H54 (cell line): Measurements from ENCODE around the gene TMEFF1.

ENCODE experiments used
- DNase-seq: peaks from one replicate; pipeline ENCODE4 v3.0.0; 2011; ENCODE audit warnings: low spot score, mixed read lengths; ENCODE audit not compliant: insufficient read length
- FAIRE-seq: peaks from 3 replicates; lab custom pipeline; 2011; peaks lifted over from hg19 to GRCh38; lab: Jason Lieb, UNC
- POLR2A ChIP-seq: IDR thresholded peaks from 2 replicates; pipeline ENCODE4 v1.6.1; 2011; ENCODE audit warnings: low read depth, mild to moderate bottlenecking, low read length

The TMEFF1 gene

GRCh38 chr9:100601216-100601615 is 128.3 kb downstream of the TMEFF1 start:
- FAIRE-seq (peak; percentile 86), DNase-seq (peak; percentile 63)
- TF ChIP-seq POLR2A: no peak

GRCh38 chr9:100602342-100602801 is 129.4 kb downstream of the TMEFF1 start:
- TF ChIP-seq POLR2A: no peak
- peak; percentile 96 for FAIRE-seq

GRCh38 chr9:100605405-100605804 is 132.5 kb downstream of the TMEFF1 start:
- DNase-seq (no peak), FAIRE-seq (no peak)
- no peak for TF ChIP-seq POLR2A

More at GRCh38 chr9:100602342-100602801, 129.4 kb downstream of the TMEFF1 start:
- DNase-seq: peak; percentile 45

GRCh38 chr9:100619194-100619593 is 146.2 kb downstream of the TMEFF1 start:
- TF ChIP-seq POLR2A: no peak
- FAIRE-seq (no peak), DNase-seq (no peak)

- TF ChIP-seq POLR2A: no peak
- FAIRE-seq (no peak), DNase-seq (no peak)
Measured at GRCh38 chr9:100619665-100620064, 146.7 kb downstream of the TMEFF1 start.

GRCh38 chr9:100623969-100624368 is 151.0 kb downstream of the TMEFF1 start:
- TF ChIP-seq POLR2A: no peak
- FAIRE-seq (no peak), DNase-seq (no peak)

- FAIRE-seq (no peak), DNase-seq (no peak)
- no peak for TF ChIP-seq POLR2A
Measured at GRCh38 chr9:100626949-100627348, 154.0 kb downstream of the TMEFF1 start.
